GM12878 (cell line): Measurements from ENCODE around the gene EPO. TPM values are rescaled to one million over a fixed set of nuclear protein-coding genes. Genes with fewer than 3 reads are reported as not detected.

Experiments used
- ATAC-seq: fragments of 200-7000 bp; cut with Tn5 transposase; 3 replicates; pipeline ENCODE4 v1.9.1; 2020; ENCODE audit warnings: mild to moderate bottlenecking, moderate library complexity
- BruUV-seq: library from RNA; stranded (reverse); fragments of 400-500 nt; replicated peaks from 2 replicates; lab custom pipeline; 2021; lab: Mats Ljungman, UMichigan
- CTCF ChIA-PET: fragments of 300-600 bp; sonication (Branson Sonifier 250); formaldehyde crosslinking; extraction: SDS; loops from one replicate; lab custom pipeline; 2021; ENCODE audit warnings: inconsistent platforms; lab: Yijun Ruan, JAX
- POLR2A ChIA-PET: fragments of 350-600 bp; formaldehyde crosslinking; extraction: SDS; loops from one replicate; lab custom pipeline; 2021; ENCODE audit warnings: inconsistent platforms; lab: Charles Lee
- RAD21 ChIA-PET: fragments of 300-600 bp; sonication (Branson Sonifier 250); formaldehyde crosslinking; loops from one replicate; lab custom pipeline; 2023; ENCODE audit warnings: antibody characterized with exemption; ENCODE audit not compliant: unreplicated experiment; lab: Charles Lee
- SMC1A ChIA-PET: fragments of 300-600 bp; sonication (Branson Sonifier 250); formaldehyde crosslinking; loops from one replicate; lab custom pipeline; 2023; ENCODE audit not compliant: unreplicated experiment, uncharacterized antibody; lab: Charles Lee
- DNase-seq: peaks from one replicate; pipeline ENCODE4 v3.0.0-alpha.2; 2011; ENCODE audit warnings: low read depth, low spot score
- FAIRE-seq: peaks from 3 replicates; lab custom pipeline; 2011; peaks lifted over from hg19 to GRCh38; lab: Jason Lieb, UNC
- H2AFZ ChIP-seq: 2 replicates; pipeline ENCODE4 v1.6.0; 2011; ENCODE audit warnings: low read depth, low read length, control low read depth; ENCODE audit not compliant: control insufficient read depth
- H3K27ac ChIP-seq: 2 replicates; pipeline ENCODE4 v1.5.1; 2011; ENCODE audit warnings: control low read depth; ENCODE audit not compliant: control insufficient read depth, insufficient read depth
- H3K27me3 ChIP-seq, 2 experiments: replicated peaks in 1 of 2; 2 replicates each; pipeline versions ENCODE4 v1.6.0 to v1.6.1; 2011; ENCODE audit warnings: low read length in 1 of 2; ENCODE audit not compliant: control insufficient read depth in 2 of 2, insufficient read depth in 2 of 2
- H3K36me3 ChIP-seq, 2 experiments: 2 replicates each; pipeline ENCODE4 v1.5.1; 2011; ENCODE audit warnings: low read length in 1 of 2; ENCODE audit not compliant: control insufficient read depth in 2 of 2, insufficient read depth in 2 of 2
- H3K4me1 ChIP-seq: 2 replicates; pipeline ENCODE4 v1.6.1; 2011; ENCODE audit warnings: mild to moderate bottlenecking, low read length, moderate library complexity, mixed read lengths; ENCODE audit not compliant: control insufficient read depth, insufficient read depth
- H3K4me2 ChIP-seq: 2 replicates; pipeline ENCODE4 v1.6.0; 2011; ENCODE audit warnings: control low read depth; ENCODE audit not compliant: control insufficient read depth, insufficient read depth
- H3K4me3 ChIP-seq: fragments of 200-600 bp; sonication (generic); 2 replicates; pipeline ENCODE4 v1.5.1; 2016
- H3K79me2 ChIP-seq: 2 replicates; pipeline ENCODE4 v1.6.0; 2011; ENCODE audit warnings: low read length; ENCODE audit not compliant: control insufficient read depth, insufficient read depth
- H3K9ac ChIP-seq: 2 replicates; pipeline ENCODE4 v1.8.0; 2011; ENCODE audit warnings: low read length, control low read depth, mixed read lengths; ENCODE audit not compliant: control insufficient read depth, insufficient read depth
- H3K9me3 ChIP-seq: replicated peaks from 3 replicates; pipeline ENCODE4 v1.5.1; 2011; ENCODE audit warnings: mild to moderate bottlenecking, low read length; ENCODE audit not compliant: control insufficient read depth, insufficient read depth
- H4K20me1 ChIP-seq: 2 replicates; pipeline ENCODE4 v1.6.0; 2011; ENCODE audit not compliant: control insufficient read depth, insufficient read depth
- BCL11A ChIP-seq: IDR thresholded peaks from 2 replicates; pipeline ENCODE4 v1.6.1; 2011; ENCODE audit warnings: low read depth, low read length
- BHLHE40 ChIP-seq, 2 experiments: fragments of 450-650 bp in 1 of 2; IDR thresholded peaks; 2 replicates each; pipeline ENCODE4 v1.6.1; 2011 to 2017; ENCODE audit warnings: low read depth in 2 of 2, borderline replicate concordance in 1 of 2, improper control_type of control experiment in 1 of 2, low read length in 1 of 2, mild to moderate bottlenecking in 1 of 2
- CBFB ChIP-seq: IDR thresholded peaks from 2 replicates; pipeline ENCODE4 v1.6.1; 2016; ENCODE audit warnings: antibody characterized with exemption, low read depth
- E4F1 ChIP-seq: fragments of 450-650 bp; IDR thresholded peaks from 2 replicates; pipeline ENCODE4 v1.6.1; 2018; ENCODE audit warnings: borderline replicate concordance, mild to moderate bottlenecking; ENCODE audit not compliant: partially characterized antibody
- JUND ChIP-seq: IDR thresholded peaks from 2 replicates; pipeline ENCODE4 v1.6.1; 2012; ENCODE audit warnings: low read depth, mild to moderate bottlenecking, low read length, improper control_type of control experiment, moderate library complexity
- MTA3 ChIP-seq: IDR thresholded peaks from 2 replicates; pipeline ENCODE4 v1.6.1; 2012; ENCODE audit warnings: low read length, inconsistent platforms, borderline replicate concordance
- MXI1 ChIP-seq: fragments of 150-350 bp; IDR thresholded peaks from 2 replicates; pipeline ENCODE4 v1.6.1; 2011; ENCODE audit warnings: low read depth, mild to moderate bottlenecking, inconsistent platforms, low read length, improper control_type of control experiment
- PBX3 ChIP-seq: IDR thresholded peaks from 2 replicates; pipeline ENCODE4 v1.6.1; 2011; ENCODE audit warnings: mild to moderate bottlenecking, low read depth, low read length, moderate library complexity; ENCODE audit not compliant: insufficient replicate concordance
- POLR2AphosphoS5 ChIP-seq: IDR thresholded peaks from 2 replicates; pipeline ENCODE4 v1.6.1; 2011; ENCODE audit warnings: mild to moderate bottlenecking, low read length, inconsistent platforms
- RAD51 ChIP-seq: fragments of 450-650 bp; IDR thresholded peaks from 2 replicates; pipeline ENCODE4 v1.6.1; 2016; ENCODE audit warnings: moderate library complexity, mild to moderate bottlenecking, inconsistent platforms
- WRNIP1 ChIP-seq: IDR thresholded peaks from 2 replicates; pipeline ENCODE4 v1.6.1; 2011; ENCODE audit warnings: low read depth, low read length, improper control_type of control experiment, borderline replicate concordance
- WGBS: methylation state at CpG from one replicate; pipeline ENCODE4 v1.1.6; 2016; ENCODE audit warnings: low lambda C conversion rate; ENCODE audit not compliant: insufficient replicate concordance, insufficient coverage; ENCODE audit errors: missing lambda C conversion rate; 5-methylcytosine and 5-hydroxymethylcytosine counted together
- in situ Hi-C: fragments of 300-500 bp; cut with MboI; formaldehyde crosslinking; loops from 9 replicates; pipeline ENCODE4 v1.14.3; 2018; ENCODE audit warnings: mixed read lengths
- intact Hi-C: fragments of 100-400 bp; cut with micrococcal nuclease; formaldehyde crosslinking; loops from one replicate; pipeline ENCODE4 v1.14.2; 2022; ENCODE audit not compliant: unreplicated experiment
- polyA plus RNA-seq, 11 experiments: library from polyadenylated mRNA; depleted of rRNA in 4 of 11; unstranded in 6 of 11; stranded (reverse) in 5 of 11; fragments of >200 nt; fragmentation: Nextera tagmentation in 4 of 11; fragmentation: Illumina TruSeq in 1 of 11; extraction: Ambion mirVana in 4 of 11; extraction: Trizol in 1 of 11; gene quantifications; 1 replicate in 1 of 11; 2 replicates in 10 of 11; pipeline versions ENCODE4 v1.2.1 to v1.2.3, GENCODE V29; 2011 to 2016; ENCODE audit warnings: inconsistent platforms in 2 of 11, missing spikeins in 2 of 11, low read depth in 1 of 11
- total RNA-seq, 4 experiments: library from RNA; depleted of rRNA in 3 of 4; stranded (reverse); fragments of >200 nt in 3 of 4; fragmentation: Illumina TruSeq in 1 of 4; extraction: Trizol in 1 of 4; gene quantifications; 2 replicates each; pipeline versions ENCODE4 v1.2.1 to v1.2.3, GENCODE V29; 2013 to 2021
- TF ChIP-seq, protein P1 (sequence below): IDR thresholded peaks from 2 replicates; pipeline ENCODE4 v1.6.1; 2012; ENCODE audit warnings: low read depth, low read length, improper control_type of control experiment

Gene EPO
- total and polyA plus RNA-seq, 10 of the 15 experiments (the other 5 are each of a cell fraction or from before 2014, with no cell fraction given) = 0.06 to 0.19 TPM; not detected in 8

- TF ChIP-seq E4F1 (peak; percentile 71), MXI1 (0 out of 2 replicates have a peak, but pooled peaks have one; percentile 31)
Observed at GRCh38 chr7:100673302-100673941, 46.8 kb upstream of the EPO start, which contains the start of gene GNB2 (continued).

GRCh38 chr7:100673942-100674410 is 46.3 kb upstream of the EPO start:
- H3K4me2 ChIP-seq = peak overlapping the region; percentile 72
- POLR2A ChIA-PET = interaction anchor here (0.7 to 1.8 kb wide), 3 partner anchors 32 to 200 kb away, joined by 5 to 7 read pairs (median 6); partner anchors contain the start of genes FBXO24, LRCH4 and POP7
- peak overlapping the region; percentile 68 for H2AFZ ChIP-seq
- CTCF ChIA-PET = interaction anchor here (1.1 kb wide), 3 partner anchors 17 to 40 kb away, joined by 3 to 4 read pairs (median 3); no protein-coding TSS in a partner anchor
- peak overlapping the region; percentile 98 for H3K4me3 ChIP-seq
- peaks cover 24% of the 10 kb centered on the region for H3K79me2 ChIP-seq
- peak overlapping the region; percentile 92 for H3K27ac ChIP-seq
- in situ Hi-C loops (no loop called here), intact Hi-C loops (loop anchor here (2.0 kb wide), 1 partner anchor 61 kb away; the partner anchor contains the start of gene MOSPD3)
- H4K20me1 ChIP-seq = 0 out of 2 replicates have a peak, but pooled peaks cover 3% of the 10 kb centered on the region
- H3K36me3 ChIP-seq = peaks cover 4 to 21% of the 10 kb centered on the region in 2 experiments; a peak in 2 of 4 replicates
- peak overlapping the region; percentile 94 for H3K9ac ChIP-seq
- RAD21 ChIA-PET = interaction anchor here (1.3 kb wide), 1 partner anchor 62 kb away, joined by 3 read pairs; the partner anchor contains the start of gene MOSPD3
- DNase-seq (no peak), ATAC-seq (peak; percentile 4; the same call in 2 of the 3 replicates), FAIRE-seq (no peak)
- no TSS peak for BruUV-seq
- no peaks in the 10 kb centered on the region; the same call in 1 of the 2 replicates for H3K4me1 ChIP-seq
- WGBS = under 1% methylated on average over 17 of the region's 34 CpGs
- H3K9me3 ChIP-seq = no peaks in the 10 kb centered on the region
- no peaks in the 10 kb centered on the region for H3K27me3 ChIP-seq
- SMC1A ChIA-PET = interaction anchor here (0.9 kb wide), 1 partner anchor 170 kb away, joined by 3 read pairs; no protein-coding TSS in a partner anchor
- TF ChIP-seq BCL11A (no peak), BHLHE40 (IDR thresholded peaks at IDR 0.05; ENCODE audit: borderline replicate concordance in 1 of 2, low read depth in 2 of 2, low read length in 1 of 2) (no peak), WRNIP1 (no peak), PBX3 (no peak), POLR2AphosphoS5 (no peak), MTA3 (no peak), RAD51 (no peak), JUND (no peak), CBFB (0 out of 2 replicates have a peak, but pooled peaks have one; percentile 13)
- TF ChIP-seq, protein P1, sequence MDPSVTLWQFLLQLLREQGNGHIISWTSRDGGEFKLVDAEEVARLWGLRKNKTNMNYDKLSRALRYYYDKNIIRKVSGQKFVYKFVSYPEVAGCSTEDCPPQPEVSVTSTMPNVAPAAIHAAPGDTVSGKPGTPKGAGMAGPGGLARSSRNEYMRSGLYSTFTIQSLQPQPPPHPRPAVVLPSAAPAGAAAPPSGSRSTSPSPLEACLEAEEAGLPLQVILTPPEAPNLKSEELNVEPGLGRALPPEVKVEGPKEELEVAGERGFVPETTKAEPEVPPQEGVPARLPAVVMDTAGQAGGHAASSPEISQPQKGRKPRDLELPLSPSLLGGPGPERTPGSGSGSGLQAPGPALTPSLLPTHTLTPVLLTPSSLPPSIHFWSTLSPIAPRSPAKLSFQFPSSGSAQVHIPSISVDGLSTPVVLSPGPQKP = 0 out of 2 replicates have a peak, but pooled peaks have one; percentile 1
